Right ventricle myocardium superior (tissue), 1 donor: ENCODE results near the gene DESI2. TPM values are rescaled to one million over a fixed set of nuclear protein-coding genes. Genes with fewer than 3 reads are reported as not detected.
"Not testable (repeated sequence)": the region's sequence is repeated elsewhere in the genome, so short reads cannot be mapped to it uniquely, and the experiment has no call there.

Source experiments
- ATAC-seq: fragments of 200-7000 bp; cut with Tn5 transposase; one replicate; pipeline ENCODE4 v1.9.1; 2020; ENCODE audit warnings: mild to moderate bottlenecking; ENCODE audit not compliant: poor library complexity
- DNase-seq: peaks from one replicate; pipeline ENCODE4 v3.0.0-alpha.2; 2020
- intact Hi-C: fragments of 100-400 bp; cut with DNase I; formaldehyde crosslinking; loops from one replicate; pipeline ENCODE4 v1.11.2; 2022
- total RNA-seq: library from RNA; stranded (reverse); fragmentation: NEBNext Ultra II Directional; extraction: Animal tissue kit (Norgen Biotek cat#: 25700); gene quantifications from one replicate; pipeline ENCODE4 v1.2.1, GENCODE V29; 2021
- donor health status: DM: no; HTN: yes; CAD: no; lungs with severe emphysema.

DESI2 gene
- total RNA-seq, 1 donor from 2014 or later, result 19.8 TPM

DNA sequence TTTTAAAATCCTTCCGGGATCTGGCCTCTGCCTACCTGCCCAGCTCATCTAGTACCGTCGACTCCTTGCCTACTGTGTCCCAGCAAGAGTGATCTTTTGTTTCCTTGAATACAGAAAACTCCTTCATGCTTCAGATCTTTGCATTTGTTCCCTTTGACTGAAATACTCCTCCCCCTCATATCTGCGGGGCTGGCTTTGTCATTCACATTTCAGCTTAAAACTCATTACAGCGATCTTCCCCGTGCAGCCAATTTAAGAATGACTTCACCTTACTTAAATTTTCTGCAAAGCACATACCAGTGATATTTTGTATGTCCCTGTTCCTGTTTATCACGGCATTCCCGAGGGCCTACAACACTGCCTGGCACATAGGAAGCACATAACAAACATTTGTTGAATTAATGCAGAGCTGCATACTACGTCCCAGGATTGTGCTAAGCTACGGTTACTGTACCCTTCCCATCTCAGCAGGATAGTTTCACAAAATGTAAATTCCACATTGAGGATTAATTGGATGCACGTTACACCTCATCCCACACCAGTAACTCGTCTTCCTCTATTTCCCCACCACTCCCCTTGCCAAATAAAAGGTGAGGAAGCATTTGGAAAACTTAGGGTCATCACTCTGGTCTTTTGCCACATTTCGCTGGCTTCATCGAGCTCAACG, 837 bp upstream of the DESI2 start:
- DNase-seq (no peak), ATAC-seq (no peak)
- intact Hi-C loops, result loop anchor here (5.0 kb wide), 1 partner anchor 205 kb away; no protein-coding TSS in a partner anchor

DNA sequence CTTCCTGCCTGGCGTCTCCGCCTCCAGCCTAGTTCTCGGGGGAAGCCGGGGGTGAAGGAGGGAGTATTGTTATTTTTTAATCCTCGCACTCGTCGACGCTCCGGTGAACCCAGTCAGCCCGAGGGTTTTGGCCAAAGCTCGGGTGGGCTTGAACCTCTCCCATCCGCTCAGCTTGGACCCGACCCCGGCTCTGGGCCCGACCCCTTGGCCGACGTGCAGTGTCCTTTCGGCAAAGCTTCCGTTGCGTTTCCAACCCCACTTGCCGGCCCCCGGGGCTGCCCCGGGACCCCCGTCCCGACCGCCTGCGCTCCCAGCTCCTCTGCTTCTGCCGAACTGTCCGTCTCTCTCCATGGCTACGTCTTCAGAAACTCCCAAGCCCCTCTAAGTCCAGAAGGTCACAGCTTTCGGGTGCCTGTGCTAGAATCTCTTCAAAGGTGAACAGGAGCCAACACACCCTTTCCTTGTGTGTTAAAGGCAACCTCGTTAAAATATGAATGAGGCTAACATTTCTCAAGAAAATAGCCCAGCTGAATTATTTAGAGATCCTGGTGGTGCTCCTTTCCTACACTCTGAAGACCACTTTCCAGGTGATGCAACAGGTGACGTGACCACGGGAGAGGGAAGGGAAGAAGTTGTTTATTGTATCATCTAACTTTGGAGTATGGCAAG, 647 bp downstream of the DESI2 start:
- intact Hi-C loops, result loop anchor here (5.0 kb wide), 1 partner anchor 206 kb away; no protein-coding TSS in a partner anchor
- ATAC-seq (no peak), DNase-seq (no peak)

DNA sequence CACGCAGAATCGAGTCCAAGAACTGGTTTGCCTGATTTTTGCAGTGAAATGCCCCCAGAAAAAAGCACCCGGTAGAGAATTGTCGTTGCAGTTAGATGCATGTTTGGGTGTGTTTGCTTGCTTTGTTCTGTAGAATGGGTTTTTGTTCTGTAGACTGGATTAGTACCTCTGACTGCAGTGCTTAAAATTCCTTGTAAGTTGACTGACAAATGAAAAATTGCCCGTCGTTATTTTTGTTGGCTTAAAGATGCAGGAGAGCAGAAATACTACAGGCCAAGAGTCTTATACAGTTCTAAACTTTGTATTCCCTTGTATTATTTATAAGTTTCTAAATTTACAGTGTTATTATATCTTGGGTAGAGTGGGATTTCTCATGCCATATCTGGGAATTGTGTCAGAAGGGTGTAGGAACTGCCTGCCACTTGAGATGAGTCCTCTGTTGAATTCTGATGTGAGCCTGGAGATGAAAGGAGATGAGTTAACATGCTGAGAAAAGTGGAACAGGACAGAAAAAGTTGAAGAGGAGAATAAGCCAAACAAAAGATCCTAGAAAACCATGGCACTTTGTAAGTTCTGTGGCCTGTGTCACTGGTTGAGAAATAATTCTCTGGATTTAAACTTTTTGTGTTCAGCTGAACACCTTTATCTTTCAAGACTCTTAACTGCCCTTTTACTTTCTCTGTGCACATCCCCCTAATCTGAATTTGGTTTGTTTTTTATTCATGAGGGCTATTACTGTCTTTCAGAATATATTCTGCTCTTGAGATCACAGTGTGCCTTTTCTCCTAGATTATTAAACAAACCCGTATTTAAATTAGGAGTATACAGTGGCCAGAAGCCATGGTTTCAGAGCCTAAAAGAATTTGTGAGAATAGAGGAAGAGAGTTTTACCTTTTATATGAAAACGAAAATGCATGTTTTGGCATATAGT, 1.4 kb downstream of the DESI2 start:
- intact Hi-C loops, result loop anchor here (5.0 kb wide), 1 partner anchor 207 kb away; no protein-coding TSS in a partner anchor
- ATAC-seq (no peak), DNase-seq (no peak)

DNA sequence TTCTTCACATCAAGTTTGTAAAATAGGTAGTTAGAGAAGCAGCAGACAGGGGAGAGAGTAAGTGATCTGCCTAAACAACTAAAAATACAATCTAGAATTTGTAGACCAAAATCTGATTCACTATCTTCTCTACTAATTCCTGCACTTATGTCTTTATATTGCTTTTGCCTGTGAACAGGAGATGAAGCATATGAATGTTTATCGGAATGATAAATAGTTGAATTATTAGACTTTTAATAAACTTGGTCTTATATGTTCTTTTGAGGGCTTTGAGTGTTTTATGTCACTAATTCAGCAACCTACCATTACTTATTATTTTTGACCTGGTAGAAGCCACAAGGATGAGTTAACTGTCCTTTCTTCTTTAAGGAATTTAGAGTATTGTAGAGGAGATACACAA, 2.3 kb downstream of the DESI2 start:
- ATAC-seq, result no peak
- intact Hi-C loops, result no loop called here

DNA sequence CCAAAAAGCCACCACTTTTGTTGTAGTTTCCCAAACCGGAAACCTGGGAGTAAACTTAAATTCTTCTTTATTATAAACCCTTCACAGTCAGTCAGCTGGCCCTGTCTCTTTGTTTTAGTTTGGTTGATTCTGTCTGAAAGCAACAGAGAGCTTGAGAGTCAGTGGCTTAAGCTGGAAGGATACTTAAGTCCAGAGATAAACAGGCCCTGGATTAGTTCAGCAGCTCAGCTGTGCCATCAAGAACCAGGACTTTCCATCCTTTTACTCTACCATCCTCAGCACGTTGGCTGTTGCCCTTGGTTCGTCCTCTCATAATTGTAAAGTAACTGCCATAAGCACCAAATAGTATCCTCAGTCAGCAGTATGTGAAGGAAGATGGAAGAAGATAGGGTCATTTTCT, 4.5 kb downstream of the DESI2 start:
- intact Hi-C loops, result no loop called here
- ATAC-seq, result no peak
- DNase-seq, result no peak

More for the DNA sequence above, 2.3 kb downstream of the DESI2 start:
- DNase-seq, result no peak

DNA sequence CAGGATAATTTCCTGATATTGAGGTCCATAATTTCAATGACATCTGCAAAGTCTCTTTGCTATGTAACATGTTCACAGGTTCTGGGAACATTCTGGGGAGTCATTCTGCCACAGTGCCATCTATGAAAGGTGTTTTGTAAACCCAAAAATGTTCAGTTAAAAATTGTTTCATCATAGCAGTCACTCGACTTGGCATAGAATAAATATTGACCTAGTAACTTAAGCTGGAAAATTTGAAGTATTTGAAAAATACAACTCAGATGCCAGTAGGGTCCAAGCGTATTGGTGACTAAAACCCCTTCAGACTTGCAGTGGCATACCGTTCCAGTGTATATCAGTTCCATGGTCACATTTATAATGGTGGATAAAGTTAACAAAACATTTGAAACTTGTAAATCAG, 6.8 kb downstream of the DESI2 start:
- no peak for DNase-seq
- ATAC-seq, result no peak
- intact Hi-C loops, result no loop called here

DNA sequence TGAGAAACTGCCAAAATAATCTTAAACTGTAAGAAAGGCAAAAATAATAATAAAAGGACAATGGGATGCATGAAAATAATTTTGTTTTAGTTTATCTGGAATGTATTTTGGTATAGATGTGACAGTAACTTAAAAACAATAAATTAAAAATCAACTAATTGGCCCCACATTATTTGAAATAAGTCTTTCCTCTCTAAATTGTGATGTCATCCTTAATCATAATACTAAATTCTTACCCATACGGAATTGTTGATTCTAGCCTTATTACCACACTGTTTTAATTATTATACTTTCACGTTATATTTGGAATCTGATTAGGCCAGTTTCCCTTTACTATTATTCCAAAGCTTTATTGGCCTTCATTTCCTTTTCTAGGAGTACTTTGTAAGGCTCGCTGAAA, 7.7 kb downstream of the DESI2 start:
- intact Hi-C loops, result no loop called here
- ATAC-seq (no peak), DNase-seq (no peak)

DNA sequence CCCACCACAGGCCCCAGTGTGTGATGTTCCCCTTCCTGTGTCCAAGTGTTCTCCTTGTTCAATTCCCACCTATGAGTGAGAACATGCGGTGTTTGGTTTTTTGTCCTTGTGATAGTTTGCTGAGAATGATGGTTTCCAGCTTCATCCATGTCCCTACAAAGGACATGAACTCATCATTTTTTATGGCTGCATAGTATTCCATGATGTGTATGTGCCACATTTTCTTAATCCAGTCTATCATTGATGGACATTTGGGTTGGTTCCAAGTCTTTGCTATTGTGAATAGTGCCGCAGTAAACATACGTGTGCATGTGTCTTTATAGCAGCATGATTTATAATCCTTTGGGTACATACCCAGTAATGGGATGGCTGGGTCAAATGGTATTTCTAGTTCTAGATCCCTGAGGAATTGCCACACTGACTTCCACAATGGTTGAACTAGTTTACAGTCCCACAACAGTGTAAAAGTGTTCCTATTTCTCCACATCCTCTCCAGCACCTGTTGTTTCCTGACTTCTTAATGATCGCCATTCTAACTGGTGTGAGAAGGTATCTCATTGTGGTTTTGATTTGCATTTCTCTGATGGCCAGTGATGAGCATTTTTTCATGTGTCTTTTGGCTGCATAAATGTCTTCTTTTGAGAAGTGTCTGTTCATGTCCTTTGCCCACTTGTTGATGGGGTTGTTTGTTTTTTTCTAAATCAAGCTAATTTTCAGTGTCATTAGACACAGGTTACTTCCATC, 8.8 kb downstream of the DESI2 start:
- intact Hi-C loops, DNase-seq, ATAC-seq: not testable (repeated sequence)

DNA sequence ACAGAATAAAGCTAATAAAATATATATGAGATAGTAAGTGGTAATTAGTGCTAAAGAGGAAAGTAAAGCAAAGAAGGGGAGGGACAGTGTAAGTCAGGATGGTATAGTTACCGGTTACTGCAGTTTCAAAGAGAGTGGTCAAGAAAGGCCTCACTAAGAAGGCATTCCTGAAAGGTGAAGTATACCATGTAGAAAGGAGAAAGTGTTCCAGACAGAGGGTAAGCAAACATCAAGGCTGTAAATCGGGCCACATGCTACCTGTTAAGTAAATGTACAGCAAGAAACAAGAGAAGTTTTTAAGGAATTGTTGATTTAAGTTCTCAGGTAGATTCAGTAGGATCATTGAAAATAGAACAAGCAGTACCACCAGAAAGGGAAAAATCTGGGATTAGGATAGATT, 9.7 kb downstream of the DESI2 start:
- intact Hi-C loops, result no loop called here
- DNase-seq (no peak), ATAC-seq (no peak)

DNA sequence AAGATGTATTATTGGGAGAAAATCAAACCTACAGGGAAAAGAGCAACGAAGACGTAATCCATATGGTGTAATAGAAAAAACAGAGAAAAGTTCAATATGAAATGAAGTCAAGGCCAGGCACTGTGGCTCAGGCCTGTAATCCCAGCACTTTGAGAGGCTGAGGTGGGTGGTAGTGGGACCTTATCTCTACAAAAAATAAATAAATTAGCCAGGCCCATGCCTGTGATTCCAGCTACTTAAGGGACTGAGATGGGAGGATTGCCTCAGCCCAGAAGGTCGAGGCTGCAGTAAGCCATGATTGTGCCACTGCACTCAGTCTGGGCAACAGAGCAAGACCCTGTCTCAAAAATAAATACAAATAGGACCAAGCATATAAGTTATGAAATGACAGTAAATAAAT, 11.4 kb downstream of the DESI2 start:
- ATAC-seq, result no peak
- DNase-seq, result no peak
- intact Hi-C loops, result no loop called here

DNA sequence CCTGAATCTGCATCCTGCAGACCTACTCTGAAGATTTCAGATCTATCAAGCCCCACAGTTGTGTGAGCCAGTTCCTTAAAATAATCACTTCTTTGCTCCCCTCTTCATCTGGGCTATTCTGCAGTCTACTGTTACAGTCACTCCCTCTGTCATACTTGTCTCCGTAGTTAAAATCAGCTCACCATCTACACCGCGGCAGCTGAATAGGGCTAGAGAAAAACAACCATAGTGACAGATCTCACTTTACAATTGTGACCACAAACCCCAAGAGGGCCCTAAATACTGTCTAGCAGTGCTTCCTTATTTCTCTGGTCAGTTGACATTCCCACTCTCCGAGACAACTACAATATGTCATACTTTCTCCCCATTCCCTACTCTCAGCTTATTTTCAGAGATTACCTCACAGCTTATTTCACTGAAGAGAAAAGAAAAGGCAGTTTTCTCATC, 12.9 kb downstream of the DESI2 start:
- ATAC-seq, result peak; percentile 56
- intact Hi-C loops, result no loop called here
- no peak for DNase-seq

DNA sequence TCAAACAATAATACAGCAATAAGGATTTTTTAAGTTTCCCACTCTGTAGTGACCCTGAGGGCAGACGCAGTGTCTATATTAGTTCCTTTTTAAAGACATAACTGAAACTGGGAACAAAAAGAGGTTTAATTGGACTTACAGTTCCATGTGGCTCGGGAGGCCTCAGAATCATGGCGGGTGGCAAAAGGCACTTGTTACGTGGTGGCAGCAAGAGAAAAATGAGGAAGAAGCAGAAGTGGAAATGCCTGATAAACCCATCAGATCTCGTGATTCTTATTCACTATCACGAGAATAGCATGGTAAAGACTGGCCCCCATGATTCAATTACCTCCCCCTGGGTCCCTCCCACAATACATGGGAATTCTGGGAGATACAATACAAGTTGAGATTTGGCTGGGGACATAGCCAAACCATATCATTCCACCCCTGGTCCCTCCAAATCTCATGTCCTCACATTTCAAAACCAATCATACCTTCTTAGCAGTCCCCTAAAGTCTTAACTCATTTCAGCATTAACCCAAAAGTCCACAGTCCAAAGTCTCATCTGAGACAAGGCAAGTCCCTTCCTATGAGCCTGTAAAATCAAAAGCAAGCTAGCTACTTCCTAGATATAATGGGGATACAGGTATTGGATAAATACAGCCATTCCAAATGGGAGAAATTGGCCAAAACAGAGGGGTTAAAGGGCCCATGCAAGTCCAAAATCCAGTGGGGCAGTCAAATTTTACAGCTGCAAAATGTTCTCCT, 13.9 kb downstream of the DESI2 start:
- ATAC-seq, intact Hi-C loops, DNase-seq: not testable (repeated sequence)

DNA sequence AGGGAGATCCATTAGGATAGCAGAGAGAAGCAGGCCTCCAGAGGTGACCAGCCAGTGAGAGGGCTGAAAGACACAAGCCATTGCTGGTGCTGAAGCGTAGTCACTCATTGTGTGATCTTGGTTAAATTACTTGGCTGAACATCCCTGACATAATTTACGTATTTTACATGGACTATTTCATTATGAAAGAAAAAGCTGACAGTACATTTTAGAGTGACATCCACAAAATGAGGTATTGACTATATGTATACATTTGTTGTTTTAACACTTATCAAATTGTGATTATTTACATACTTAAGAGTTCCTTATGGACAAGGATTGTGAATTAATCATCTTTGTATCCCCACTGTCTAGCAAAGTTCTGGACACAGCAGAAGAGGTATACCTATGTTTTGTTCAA, 14.9 kb downstream of the DESI2 start:
- intact Hi-C loops, result no loop called here
- ATAC-seq, result no peak

DNA sequence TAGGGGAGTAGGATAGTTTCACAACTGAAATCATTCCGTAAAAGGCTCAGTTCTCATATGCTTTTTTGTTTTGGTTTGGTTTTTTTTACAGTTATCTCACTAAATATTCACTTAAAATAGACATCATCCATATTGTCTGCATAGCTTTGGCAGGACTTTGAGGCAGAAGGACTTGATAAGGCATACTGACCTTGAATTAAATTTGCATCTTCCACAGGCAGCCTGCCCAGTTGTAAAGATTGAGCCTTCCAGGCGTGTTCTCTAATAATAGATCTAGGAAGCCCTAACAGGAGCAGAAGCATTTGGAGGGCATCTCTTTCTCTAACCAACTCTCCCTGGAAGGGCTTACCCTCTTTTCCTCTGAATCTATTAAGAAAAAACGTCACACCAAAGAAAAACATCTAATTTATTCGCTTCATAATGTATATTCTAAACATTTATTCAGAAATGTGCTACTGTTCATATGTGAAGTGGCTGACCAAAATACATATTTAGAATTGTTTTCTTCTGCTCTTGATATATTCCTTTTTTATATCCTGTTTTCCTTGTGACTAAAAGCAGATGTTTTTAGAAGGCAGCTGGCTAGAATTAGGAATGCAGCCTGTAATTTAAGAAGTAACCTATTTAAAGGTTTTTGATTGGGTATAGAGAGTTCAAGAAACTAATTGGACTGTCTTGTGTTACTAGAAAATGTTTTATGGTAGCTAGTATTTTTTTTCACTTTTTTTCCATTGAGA, 20.2 kb downstream of the DESI2 start:
- peak; percentile 94 for ATAC-seq

More for the DNA sequence above, 14.9 kb downstream of the DESI2 start:
- DNase-seq, result no peak

DNA sequence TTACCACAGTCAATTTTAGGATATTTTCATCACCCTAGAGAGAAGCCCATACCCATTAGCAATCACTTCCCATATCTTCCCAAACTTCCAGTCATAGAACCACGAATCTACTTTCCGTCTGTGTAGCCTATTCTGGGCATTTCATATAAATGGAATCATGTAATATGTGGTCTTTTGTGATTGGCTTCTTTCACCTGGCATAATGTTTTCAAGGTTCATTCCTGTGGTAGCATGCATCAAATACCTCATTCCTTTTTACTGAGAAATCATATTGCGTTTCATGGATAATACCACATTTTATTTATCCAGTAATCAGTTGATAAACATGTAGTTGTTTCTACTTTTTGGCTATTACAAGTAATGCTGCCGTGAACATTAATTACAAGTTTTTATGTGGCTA, 21.5 kb downstream of the DESI2 start:
- intact Hi-C loops, result no loop called here
- ATAC-seq (no peak), DNase-seq (no peak)

More for the DNA sequence above, 20.2 kb downstream of the DESI2 start:
- no peak for DNase-seq
- intact Hi-C loops, result no loop called here

DNA sequence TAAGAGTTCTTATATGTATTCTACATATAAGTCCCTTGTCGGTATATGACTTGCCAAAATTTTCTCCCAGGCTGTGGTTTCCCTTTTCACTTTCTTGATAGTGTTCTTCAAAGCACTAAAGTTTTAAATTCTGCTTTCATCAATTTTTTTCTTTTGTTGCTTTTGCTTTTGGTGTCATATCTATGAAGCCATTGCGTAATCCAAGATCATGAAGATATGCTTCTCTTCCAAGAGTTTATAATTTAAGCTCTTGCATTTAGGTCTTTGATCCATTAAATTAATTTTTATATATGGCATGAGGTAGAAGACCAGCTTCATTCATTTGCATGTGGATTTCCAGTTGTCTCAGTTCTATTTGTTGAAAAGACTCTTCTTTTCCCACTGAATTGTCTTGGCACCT, 22.2 kb downstream of the DESI2 start:
- intact Hi-C loops, result no loop called here
- DNase-seq (no peak), ATAC-seq (no peak)

DNA sequence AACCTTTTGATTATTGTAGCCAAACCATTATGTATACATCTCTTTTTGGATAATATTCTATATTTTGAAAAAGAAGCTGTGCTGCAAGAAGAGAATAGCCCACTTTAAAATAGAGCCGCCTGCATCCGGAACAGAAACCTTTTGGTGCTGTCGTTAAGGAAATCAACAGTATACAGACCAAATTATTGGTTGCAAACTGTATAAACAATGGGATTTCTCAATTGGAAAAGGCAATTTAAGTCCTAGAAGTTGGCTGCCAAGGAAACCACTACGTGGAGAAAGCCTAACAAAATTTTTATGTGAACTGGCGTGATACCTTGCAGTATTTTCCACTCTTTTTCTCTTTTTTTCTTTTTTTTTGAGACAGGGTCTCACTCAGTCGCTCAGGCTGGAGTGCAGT, 25.8 kb downstream of the DESI2 start:
- DNase-seq (no peak), ATAC-seq (no peak)
- intact Hi-C loops, result no loop called here
